ENCODE measurements around the gene ANAPC2.

GRCh38 chr9:137235424-137236237, 47.3 kb upstream of the ANAPC2 start:
- no peak for TF ChIP-seq ZNF302 (CRISPR knock-in tag; IDR thresholded peaks at IDR 0.05)
- TF ChIP-seq E2F6 (IDR thresholded peaks at IDR 0.05; ENCODE audit: borderline replicate concordance, low read depth): no peak
- TF ChIP-seq ZFP36 (IDR thresholded peaks at IDR 0.05; ENCODE audit: borderline replicate concordance, partially characterized antibody): no peak
- TF ChIP-seq, protein P1, sequence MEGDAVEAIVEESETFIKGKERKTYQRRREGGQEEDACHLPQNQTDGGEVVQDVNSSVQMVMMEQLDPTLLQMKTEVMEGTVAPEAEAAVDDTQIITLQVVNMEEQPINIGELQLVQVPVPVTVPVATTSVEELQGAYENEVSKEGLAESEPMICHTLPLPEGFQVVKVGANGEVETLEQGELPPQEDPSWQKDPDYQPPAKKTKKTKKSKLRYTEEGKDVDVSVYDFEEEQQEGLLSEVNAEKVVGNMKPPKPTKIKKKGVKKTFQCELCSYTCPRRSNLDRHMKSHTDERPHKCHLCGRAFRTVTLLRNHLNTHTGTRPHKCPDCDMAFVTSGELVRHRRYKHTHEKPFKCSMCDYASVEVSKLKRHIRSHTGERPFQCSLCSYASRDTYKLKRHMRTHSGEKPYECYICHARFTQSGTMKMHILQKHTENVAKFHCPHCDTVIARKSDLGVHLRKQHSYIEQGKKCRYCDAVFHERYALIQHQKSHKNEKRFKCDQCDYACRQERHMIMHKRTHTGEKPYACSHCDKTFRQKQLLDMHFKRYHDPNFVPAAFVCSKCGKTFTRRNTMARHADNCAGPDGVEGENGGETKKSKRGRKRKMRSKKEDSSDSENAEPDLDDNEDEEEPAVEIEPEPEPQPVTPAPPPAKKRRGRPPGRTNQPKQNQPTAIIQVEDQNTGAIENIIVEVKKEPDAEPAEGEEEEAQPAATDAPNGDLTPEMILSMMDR (IDR thresholded peaks at IDR 0.05): no peak
- no peak for TF ChIP-seq REST (IDR thresholded peaks at IDR 0.05)
- no peak for TF ChIP-seq JUNB (IDR thresholded peaks at IDR 0.05)
- TF ChIP-seq RAD21 (conservative IDR thresholded peaks at IDR 0.05 in 1 of 2, IDR thresholded peaks at IDR 0.05 in 1 of 2): no peak
- TF ChIP-seq POLR2A (IDR thresholded peaks at IDR 0.05; ENCODE audit: low read length): no peak
- no peak for TF ChIP-seq CBX8 (IDR thresholded peaks at IDR 0.05)
- no peak for TF ChIP-seq RFX5 (IDR thresholded peaks at IDR 0.05)
- no peak for TF ChIP-seq CHD2 (IDR thresholded peaks at IDR 0.05; ENCODE audit: low read length, partially characterized antibody)
